ENCODE results near the gene PI4KB.
A peak's percentile ranks its signal among the peaks of the same experiment; 100 is the strongest.

The PI4KB gene

GRCh38 chr1:151265446-151266236 lies 61.6 kb downstream of the PI4KB start:
- H3K9me3 Mint-ChIP-seq = no peaks in the 10 kb centered on the region
- no peak overlapping the region for H3K27ac Mint-ChIP-seq
- peaks cover 49% of the 10 kb centered on the region for H3K36me3 Mint-ChIP-seq
- no peak for DNase-seq
- H3K27me3 Mint-ChIP-seq = no peaks in the 10 kb centered on the region
- no peak overlapping the region for H3K4me3 Mint-ChIP-seq
- CTCF ChIA-PET = interaction anchor here (1.8 kb wide), 1 partner anchor 14 kb away, joined by 7 read pairs; no protein-coding TSS in a partner anchor
- H3K4me1 Mint-ChIP-seq = no peaks in the 10 kb centered on the region

- Mint-ChIP-seq H3K9me3 (no peaks in the 10 kb centered on the region), H3K27ac (no peak overlapping the region), H3K4me3 (no peak overlapping the region), H3K4me1 (peaks cover 26% of the 10 kb centered on the region), H3K27me3 (peaks cover 3% of the 10 kb centered on the region), H3K36me3 (peaks cover 18% of the 10 kb centered on the region)
- CTCF ChIA-PET = no interaction called here
- DNase-seq = no peak
Observed at GRCh38 chr1:151259351-151259750, 67.9 kb downstream of the PI4KB start.

- Mint-ChIP-seq H3K27me3 (peaks cover 4% of the 10 kb centered on the region), H3K4me1 (peaks cover 31% of the 10 kb centered on the region), H3K27ac (peak overlapping the region; percentile 83), H3K9me3 (no peaks in the 10 kb centered on the region), H3K4me3 (peak overlapping the region; percentile 84), H3K36me3 (peaks cover 7% of the 10 kb centered on the region)
- DNase-seq = no peak
- CTCF ChIA-PET = interaction anchor here (1.4 to 1.9 kb wide), 3 partner anchors 26 to 156 kb away, joined by 3 to 9 read pairs (median 3); partner anchors contain the start of gene ZNF687
Observed at GRCh38 chr1:151255381-151255780, 71.8 kb downstream of the PI4KB start.

- Mint-ChIP-seq H3K4me3 (peak within 1 kb of the TSS; percentile 84), H3K9me3 (no peaks in the 10 kb centered on the region), H3K27me3 (peaks cover 4% of the 10 kb centered on the region), H3K4me1 (peaks cover 31% of the 10 kb centered on the region), H3K27ac (peak within 1 kb of the TSS; percentile 83), H3K36me3 (peaks cover 10% of the 10 kb centered on the region)
- DNase-seq = peak; percentile 96
- CTCF ChIA-PET = interaction anchor here (0.6 to 1.9 kb wide), 4 partner anchors 27 to 722 kb away, joined by 3 to 9 read pairs (median 4); partner anchors contain the start of gene ZNF687
Observed at GRCh38 chr1:151254217-151255213, 72.7 kb downstream of the PI4KB start, which contains the start of gene PSMD4. Gene PSMD4 (plus strand): TSS chr1:151254734. CDS start chr1:151254783, 49 bp downstream.

- no peak overlapping the region for H3K4me3 Mint-ChIP-seq
- no peaks in the 10 kb centered on the region for H3K9me3 Mint-ChIP-seq
- H3K27me3 Mint-ChIP-seq = peaks cover 4% of the 10 kb centered on the region
- peak; percentile 79 for DNase-seq
- H3K4me1 Mint-ChIP-seq = peaks cover 21% of the 10 kb centered on the region
- H3K27ac Mint-ChIP-seq = peak overlapping the region; percentile 42
- CTCF ChIA-PET = interaction anchor here (0.7 to 2.6 kb wide), 28 partner anchors 8 to 227 kb away, joined by 3 to 20 read pairs (median 5); partner anchors contain the start of genes PI4KB, TNFAIP8L2, VPS72 and ZNF687
- H3K36me3 Mint-ChIP-seq = peaks cover 24% of the 10 kb centered on the region
Observed at GRCh38 chr1:151251656-151252470, 75.4 kb downstream of the PI4KB start.

- Mint-ChIP-seq H3K4me3 (no peak overlapping the region), H3K9me3 (no peaks in the 10 kb centered on the region), H3K27ac (no peak overlapping the region), H3K27me3 (no peaks in the 10 kb centered on the region), H3K4me1 (peaks cover 3% of the 10 kb centered on the region), H3K36me3 (peaks cover 57% of the 10 kb centered on the region)
- CTCF ChIA-PET = interaction anchor here (1.4 kb wide), 1 partner anchor 93 kb away, joined by 3 read pairs; no protein-coding TSS in a partner anchor
- no peak for DNase-seq
Observed at GRCh38 chr1:151246786-151247185, 80.4 kb downstream of the PI4KB start.

- peaks cover 59% of the 10 kb centered on the region for H3K36me3 Mint-ChIP-seq
- no peak overlapping the region for H3K4me3 Mint-ChIP-seq
- H3K4me1 Mint-ChIP-seq = no peaks in the 10 kb centered on the region
- H3K27ac Mint-ChIP-seq = no peak overlapping the region
- no peaks in the 10 kb centered on the region for H3K27me3 Mint-ChIP-seq
- no peak for DNase-seq
- H3K9me3 Mint-ChIP-seq = no peaks in the 10 kb centered on the region
- CTCF ChIA-PET = interaction anchor here (0.8 to 1.6 kb wide), 2 partner anchors 8 to 32 kb away, joined by 4 to 5 read pairs; no protein-coding TSS in a partner anchor
Observed at GRCh38 chr1:151243683-151244216, 83.5 kb downstream of the PI4KB start.

GRCh38 chr1:151242442-151242841 lies 84.8 kb downstream of the PI4KB start:
- Mint-ChIP-seq H3K9me3 (no peaks in the 10 kb centered on the region), H3K4me3 (no peak overlapping the region)
- CTCF ChIA-PET = interaction anchor here (1.6 kb wide), 1 partner anchor 9 kb away, joined by 5 read pairs; no protein-coding TSS in a partner anchor

More at GRCh38 chr1:151242442-151242841, 84.8 kb downstream of the PI4KB start:
- Mint-ChIP-seq H3K27me3 (no peaks in the 10 kb centered on the region), H3K27ac (no peak overlapping the region), H3K4me1 (no peaks in the 10 kb centered on the region), H3K36me3 (peaks cover 60% of the 10 kb centered on the region)
- no peak for DNase-seq

All from activated naive CD4-positive, alpha-beta T cell treated with anti-CD3 and anti-CD28 coated beads, Interleukin-2, amount 10 ng/mL, durations not matched to agents 7 days and 5 days (primary cell).